SU-DHL-6 (cell line): ENCODE data around the gene ARHGAP29.

Experiments
- EZH2phosphoT487 ChIP-seq: fragments of 200-600 bp; sonication (generic), shearing (Covaris generic); conservative IDR thresholded peaks from 2 replicates; pipeline ENCODE4 v1.6.1; 2018; ENCODE audit warnings: mild to moderate bottlenecking, antibody characterized with exemption, low read length, moderate library complexity, mixed read lengths
- TF ChIP-seq, protein P1 (sequence below): fragments of 200-600 bp; sonication (generic); IDR thresholded peaks from one replicate; pipeline ENCODE4 v1.5.1; 2017; ENCODE audit warnings: antibody characterized with exemption, mild to moderate bottlenecking, low read length, moderate library complexity; ENCODE audit not compliant: insufficient read depth, poor library complexity, severe bottlenecking

DNA sequence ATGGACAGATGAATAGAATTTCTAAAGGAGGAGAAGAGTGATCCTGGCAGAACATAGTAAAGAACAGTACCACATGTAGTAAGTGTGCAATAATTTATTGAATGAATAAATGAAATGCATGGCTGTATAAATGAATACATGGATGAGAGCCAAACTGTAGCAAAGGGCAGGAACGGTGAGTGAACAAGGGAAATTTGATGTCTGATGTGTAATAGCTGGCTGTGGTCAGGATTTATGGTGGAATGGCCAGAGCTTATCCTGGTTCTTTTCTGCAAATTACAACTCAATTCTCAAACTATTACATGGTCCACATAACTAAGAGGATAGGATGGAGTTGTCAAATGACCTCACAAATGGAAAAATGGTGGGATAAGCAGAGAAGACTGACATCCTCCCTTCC, 43.2 kb upstream of the ARHGAP29 start:
- TF ChIP-seq, protein P1, sequence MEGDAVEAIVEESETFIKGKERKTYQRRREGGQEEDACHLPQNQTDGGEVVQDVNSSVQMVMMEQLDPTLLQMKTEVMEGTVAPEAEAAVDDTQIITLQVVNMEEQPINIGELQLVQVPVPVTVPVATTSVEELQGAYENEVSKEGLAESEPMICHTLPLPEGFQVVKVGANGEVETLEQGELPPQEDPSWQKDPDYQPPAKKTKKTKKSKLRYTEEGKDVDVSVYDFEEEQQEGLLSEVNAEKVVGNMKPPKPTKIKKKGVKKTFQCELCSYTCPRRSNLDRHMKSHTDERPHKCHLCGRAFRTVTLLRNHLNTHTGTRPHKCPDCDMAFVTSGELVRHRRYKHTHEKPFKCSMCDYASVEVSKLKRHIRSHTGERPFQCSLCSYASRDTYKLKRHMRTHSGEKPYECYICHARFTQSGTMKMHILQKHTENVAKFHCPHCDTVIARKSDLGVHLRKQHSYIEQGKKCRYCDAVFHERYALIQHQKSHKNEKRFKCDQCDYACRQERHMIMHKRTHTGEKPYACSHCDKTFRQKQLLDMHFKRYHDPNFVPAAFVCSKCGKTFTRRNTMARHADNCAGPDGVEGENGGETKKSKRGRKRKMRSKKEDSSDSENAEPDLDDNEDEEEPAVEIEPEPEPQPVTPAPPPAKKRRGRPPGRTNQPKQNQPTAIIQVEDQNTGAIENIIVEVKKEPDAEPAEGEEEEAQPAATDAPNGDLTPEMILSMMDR, result no peak
- TF ChIP-seq EZH2phosphoT487, result no peak
